Upper lobe of left lung (tissue), 4 donors: Measurements from ENCODE around the gene INKA1.

Experiments used
- CTCF ChIP-seq, 6 experiments: fragments of 450-650 bp in 4 of 6; fragments of 200-600 bp in 2 of 6; sonication (generic) in 2 of 6; IDR thresholded peaks; one replicate each; pipeline ENCODE4 v1.5.1; 2016 to 2019; ENCODE audit warnings: antibody characterized with exemption in 6 of 6
- EP300 ChIP-seq, 4 donors: sonication (generic); formaldehyde crosslinking; IDR thresholded peaks; one replicate each; pipeline ENCODE4 v1.5.1; 2017; ENCODE audit warnings: antibody characterized with exemption in 4 of 4, control low read depth in 2 of 4
- POLR2A ChIP-seq, 4 donors: fragments of 450-650 bp; IDR thresholded peaks; one replicate each; pipeline ENCODE4 v1.5.1; 2016 to 2017; ENCODE audit warnings: antibody characterized with exemption in 4 of 4, mild to moderate bottlenecking in 2 of 4
- POLR2AphosphoS5 ChIP-seq, 2 donors: sonication (generic); formaldehyde crosslinking; IDR thresholded peaks; one replicate each; pipeline ENCODE4 v1.5.1; 2017; ENCODE audit warnings: antibody characterized with exemption in 2 of 2

- no peak for TF ChIP-seq CTCF (IDR thresholded peaks at IDR 0.05)
- TF ChIP-seq POLR2A (IDR thresholded peaks at IDR 0.05) = no peak
- no peak for TF ChIP-seq POLR2AphosphoS5 (IDR thresholded peaks at IDR 0.05)
- TF ChIP-seq EP300 (IDR thresholded peaks at IDR 0.05) = no peak
These were observed 9.9 kb downstream of the INKA1 start for GRCh38 chr3:49812916-49813496.
